T-helper 2 cell (primary cell): Measurements from ENCODE around the gene NGF.
"Not testable (repeated sequence)": the region's sequence is repeated elsewhere in the genome, so short reads cannot be mapped to it uniquely, and the experiment has no call there.

Experiments used
- DNase-seq, 5 experiments: peaks; one replicate each; pipeline versions ENCODE4 v3.0.0 to v3.0.0-alpha.2; 2012 to 2022
- total RNA-seq, 2 donors: gene quantifications; one replicate each; lab custom pipeline; 2026; lab: John Stamatoyannopoulos, UW

NGF gene
- total RNA-seq, result 0 reads per million in 2 donors

- no peak for DNase-seq
These were observed at the start of gene NGF for GRCh38 chr1:115337633-115338456. Gene NGF (minus strand): TSS chr1:115338249. CDS start chr1:115286795, 51,454 bp downstream.

DNA sequence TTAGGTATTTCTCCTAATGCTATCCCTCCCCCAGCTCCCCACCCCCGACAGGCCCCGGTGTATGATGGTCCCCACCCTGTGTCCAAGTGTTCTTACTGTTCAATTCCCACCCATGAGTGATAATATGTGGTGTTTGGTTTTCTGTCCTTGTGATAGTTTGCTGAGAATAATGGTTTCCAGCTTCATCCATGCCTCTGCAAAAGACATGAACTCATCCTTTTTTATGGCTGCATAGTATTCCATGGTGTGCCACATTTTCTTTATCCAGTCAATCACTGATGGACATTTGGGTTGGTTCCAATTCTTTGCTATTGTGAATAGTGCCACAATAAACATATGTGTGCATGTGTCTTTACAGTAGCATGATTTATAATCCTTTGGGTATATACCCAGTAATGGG lies 45.4 kb upstream of the NGF start:
- DNase-seq, result not testable (repeated sequence)

- DNase-seq, result no peak
These were observed 41.9 kb upstream of the NGF start for GRCh38 chr1:115379943-115380342.

- DNase-seq, result no peak
These were observed 39.4 kb upstream of the NGF start for GRCh38 chr1:115377411-115377810.

DNA sequence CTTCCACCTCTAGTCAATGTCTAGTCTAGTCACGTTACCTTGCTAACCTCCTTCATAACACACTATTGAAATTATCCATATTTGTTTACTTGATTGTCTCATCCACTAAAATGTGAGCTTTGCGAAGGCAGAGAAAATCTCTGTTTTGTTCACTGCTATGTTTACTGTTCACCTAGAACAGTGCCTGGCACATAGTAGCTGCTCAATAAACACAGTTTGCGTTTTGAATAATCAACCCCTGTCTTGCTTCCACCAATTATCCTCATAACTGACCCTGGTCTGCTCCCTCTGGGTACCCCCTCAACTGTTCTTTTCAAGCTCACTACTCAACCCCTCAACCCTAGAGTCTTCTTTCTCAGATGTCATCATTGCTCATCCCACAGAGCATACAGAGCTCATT lies 36.5 kb upstream of the NGF start:
- no peak for DNase-seq

GRCh38 chr1:115373305-115373704 lies 35.3 kb upstream of the NGF start:
- DNase-seq, result no peak

DNA sequence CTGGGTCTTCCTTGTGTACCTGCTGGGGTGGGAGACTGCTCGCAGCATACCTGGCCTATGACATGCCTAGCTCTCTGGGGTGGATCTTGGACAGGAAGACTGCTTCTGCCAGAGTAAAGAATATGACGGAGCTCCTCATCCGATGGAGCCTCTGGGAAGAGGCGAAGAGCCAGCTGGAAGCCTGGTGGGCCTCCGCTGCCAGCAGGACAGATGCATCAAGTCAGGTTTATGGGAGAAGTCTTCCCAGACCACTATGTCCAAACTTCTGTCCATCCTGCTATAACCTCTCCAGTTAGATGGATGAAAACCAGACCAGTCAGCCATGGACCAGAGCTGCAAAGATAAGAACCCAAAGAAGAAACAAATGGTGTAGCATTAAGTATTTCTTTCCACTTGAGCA lies 27.7 kb upstream of the NGF start:
- no peak for DNase-seq

- no peak for DNase-seq
These were observed 26.7 kb upstream of the NGF start for GRCh38 chr1:115364780-115365155.

GRCh38 chr1:115364046-115364779 lies 26.2 kb upstream of the NGF start:
- no peak for DNase-seq

DNA sequence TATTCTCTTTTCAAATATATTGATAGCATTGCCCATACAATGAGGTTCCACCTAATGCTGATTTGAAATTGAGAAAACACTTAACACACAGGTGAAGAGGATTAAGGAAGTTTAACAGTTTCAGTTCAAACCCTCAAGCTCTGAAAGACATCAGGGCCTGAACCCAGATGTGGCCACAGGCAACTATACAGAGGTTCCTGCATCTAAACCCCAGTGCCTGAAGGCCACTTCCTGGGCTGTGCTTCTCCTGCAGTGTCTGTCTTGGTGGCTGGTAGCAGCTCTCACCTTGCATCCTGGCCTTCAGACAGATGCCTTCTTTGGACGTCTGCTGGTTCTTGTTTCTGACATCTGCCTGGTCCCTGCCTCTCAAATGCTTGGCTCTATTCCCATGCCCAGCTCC lies 25.1 kb upstream of the NGF start:
- no peak for DNase-seq

DNA sequence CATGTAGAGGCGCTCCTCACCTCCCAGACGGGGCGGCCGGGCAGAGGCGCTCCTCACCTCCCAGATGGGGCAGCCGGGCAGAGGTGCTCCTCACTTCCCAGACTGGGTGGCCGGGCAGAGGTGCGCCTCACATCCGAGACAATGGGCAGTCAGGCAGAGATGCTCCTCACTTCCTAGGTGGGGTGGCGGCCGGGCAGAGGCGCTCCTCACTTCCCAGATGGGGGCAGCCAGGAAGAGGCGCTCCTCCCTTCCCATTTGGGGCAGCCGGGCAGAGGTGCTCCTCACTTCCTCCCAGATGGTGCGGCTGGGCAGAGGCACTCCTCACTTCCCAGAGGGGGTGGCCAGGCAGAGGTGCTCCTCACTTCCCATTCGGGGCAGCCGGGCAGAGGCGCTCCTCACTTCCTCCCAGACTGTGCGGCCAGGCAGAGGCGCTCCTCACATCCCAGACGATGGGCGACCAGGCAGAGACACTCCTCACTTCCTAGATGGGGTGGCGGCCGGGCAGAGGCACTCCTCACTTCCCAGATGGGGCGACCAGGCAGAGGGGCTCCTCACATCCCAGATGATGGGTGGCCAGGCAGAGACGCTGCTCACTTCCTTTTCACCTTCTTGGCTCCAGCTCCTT lies 22.6 kb upstream of the NGF start:
- not testable (repeated sequence) for DNase-seq

GRCh38 chr1:115359787-115360452 lies 21.9 kb upstream of the NGF start:
- DNase-seq, result not testable (repeated sequence)

GRCh38 chr1:115356356-115356755 lies 18.3 kb upstream of the NGF start:
- DNase-seq, result no peak

DNA sequence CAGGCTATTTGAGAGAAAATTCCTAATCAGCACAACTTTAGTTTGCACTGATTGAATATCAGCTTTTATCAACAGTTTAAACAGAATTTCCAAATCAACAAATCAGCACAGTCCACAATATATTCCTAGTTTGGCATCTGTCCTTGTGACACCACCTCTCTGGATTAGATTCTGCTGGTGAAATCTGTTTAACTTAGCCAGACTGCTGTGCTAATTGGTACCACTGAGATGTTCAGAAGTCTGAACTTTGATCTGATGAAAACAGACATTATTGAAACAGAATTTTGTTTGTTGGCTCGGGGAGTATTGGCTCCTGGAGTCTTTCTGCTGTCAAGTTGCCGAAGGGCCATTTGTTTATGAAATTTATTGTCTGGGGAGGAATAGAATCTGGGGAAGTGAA lies 17.0 kb upstream of the NGF start:
- no peak for DNase-seq

DNA sequence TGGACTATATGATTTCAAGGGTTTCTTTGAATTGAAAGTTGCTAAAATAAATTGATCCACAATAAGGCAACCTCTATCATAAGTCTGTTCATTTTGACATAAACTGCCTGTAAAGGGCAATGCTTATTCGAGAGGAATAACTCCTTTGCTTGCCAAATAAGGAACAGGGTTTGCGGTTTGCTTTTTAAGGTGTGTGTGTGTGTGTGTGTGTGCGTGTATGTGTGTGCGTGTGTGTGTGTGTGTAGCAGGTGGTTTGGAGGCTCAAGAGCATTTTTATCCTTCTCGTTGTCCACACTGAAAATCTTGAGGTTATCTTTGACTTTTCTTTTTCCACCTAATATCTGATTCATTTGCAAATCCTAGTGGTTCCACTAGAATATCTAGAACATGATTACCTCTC lies 13.1 kb upstream of the NGF start:
- peak in 1 of 5 experiments; percentile 11 for DNase-seq

- no peak for DNase-seq
These were observed 10.6 kb upstream of the NGF start for GRCh38 chr1:115348636-115349035.

GRCh38 chr1:115347282-115347681 lies 9.2 kb upstream of the NGF start:
- DNase-seq, result no peak

- DNase-seq, result no peak
These were observed 5.2 kb upstream of the NGF start for GRCh38 chr1:115343200-115343737.

DNA sequence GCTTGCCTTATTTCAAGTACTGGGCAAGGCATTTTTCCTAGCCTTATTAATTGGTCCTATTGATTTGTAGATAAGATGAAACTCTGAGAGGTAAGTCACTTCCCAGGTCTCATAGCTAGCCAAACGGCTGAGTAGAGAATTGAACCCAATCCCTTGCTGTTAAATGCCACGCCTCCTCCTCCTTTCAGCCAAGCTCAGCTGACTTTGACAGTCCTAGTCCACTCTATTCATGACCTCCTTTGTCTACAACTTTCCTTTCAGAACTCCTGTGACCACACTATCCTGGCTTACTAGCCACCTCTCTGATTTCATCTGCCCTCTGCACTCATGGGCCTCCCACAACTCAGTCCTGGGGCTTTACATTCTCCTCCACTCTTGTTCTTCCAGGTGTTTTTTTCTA lies 3.9 kb upstream of the NGF start:
- no peak for DNase-seq

DNA sequence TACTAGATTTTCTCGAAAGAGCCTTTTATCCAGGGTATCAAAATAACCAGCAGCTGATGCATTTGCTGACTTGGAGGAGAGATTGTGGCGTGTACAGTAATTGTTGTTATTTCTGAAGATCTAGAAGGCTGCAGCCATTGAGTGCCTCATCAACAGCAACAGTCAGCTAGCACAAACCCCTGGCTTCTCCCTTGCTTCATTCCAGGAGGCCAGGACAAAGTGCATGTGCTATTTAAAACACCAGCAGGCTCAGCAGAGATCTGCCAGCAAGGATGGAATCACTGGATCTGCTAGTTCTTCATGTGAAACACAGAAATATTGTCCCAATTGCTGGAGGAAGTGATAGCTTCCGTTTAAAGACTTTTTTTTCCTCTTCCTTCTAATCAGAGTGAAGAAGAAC lies 2.8 kb upstream of the NGF start:
- DNase-seq, result no peak

DNA sequence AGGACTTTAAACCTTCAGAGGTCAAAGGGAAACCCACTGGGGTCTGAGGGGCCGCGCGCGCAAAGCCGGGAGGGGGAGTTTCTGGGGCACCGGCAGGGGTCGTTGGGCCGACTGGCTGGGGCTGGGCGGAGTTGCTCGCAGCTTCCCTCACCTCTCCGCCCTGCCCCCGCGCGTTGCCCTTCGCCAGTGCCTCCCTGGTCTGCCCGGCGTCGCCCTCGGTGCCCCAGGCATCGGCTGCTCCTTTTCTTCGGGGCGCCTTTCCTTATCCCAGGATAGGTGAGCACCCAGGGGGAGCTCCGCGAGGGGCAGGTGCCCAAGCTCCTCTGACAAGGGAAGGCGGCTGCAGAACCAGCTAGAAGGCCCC lies 390 bp upstream of the NGF start:
- DNase-seq, result no peak

DNA sequence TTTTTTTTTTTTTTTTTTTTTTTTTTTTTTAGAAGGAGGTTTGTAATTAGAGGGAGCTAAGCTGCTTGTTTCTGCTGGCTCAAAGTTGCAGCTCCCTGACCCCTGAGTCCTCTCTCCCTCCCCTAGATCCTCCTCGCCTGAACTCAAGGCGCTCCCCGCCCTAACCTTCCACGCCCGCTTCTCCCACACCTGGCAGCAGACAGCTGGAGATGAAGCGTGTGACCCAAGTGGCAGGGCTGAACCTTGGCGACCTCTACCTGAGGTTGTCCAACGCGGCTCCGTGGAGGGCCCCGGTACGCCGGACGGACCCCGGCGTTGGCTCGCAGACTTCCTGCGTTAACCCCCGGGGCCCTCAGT lies 795 bp downstream of the NGF start:
- no peak for DNase-seq

GRCh38 chr1:115336741-115337140 lies 1.3 kb downstream of the NGF start:
- no peak for DNase-seq
